Mesodermal cell (in vitro differentiated cells): Measurements from ENCODE around the gene PITRM1.
A peak's percentile ranks its signal among the peaks of the same experiment; 100 is the strongest.

Experiments used
- H3K27ac ChIP-seq: 2 replicates; pipeline ENCODE4 v1.7.0; 2013; ENCODE audit warnings: mild to moderate bottlenecking, low read depth, low read length, moderate library complexity; ENCODE audit not compliant: severe bottlenecking
- H3K36me3 ChIP-seq: 2 replicates; pipeline ENCODE4 v1.7.1; 2013; ENCODE audit warnings: mild to moderate bottlenecking, low read length, moderate library complexity; ENCODE audit not compliant: control insufficient read depth, insufficient read depth
- H3K4me1 ChIP-seq: one replicate; pipeline ENCODE4 v1.7.1; 2013; ENCODE audit warnings: mild to moderate bottlenecking, low read length; ENCODE audit not compliant: insufficient read depth, control insufficient read depth, poor library complexity, severe bottlenecking
- H3K4me3 ChIP-seq: 2 replicates; pipeline ENCODE4 v1.7.0; 2013; ENCODE audit warnings: low read length, control low read depth, mild to moderate bottlenecking; ENCODE audit not compliant: insufficient read depth, poor library complexity, severe bottlenecking; ENCODE audit errors: extremely low read depth
- H3K9me3 ChIP-seq: 2 replicates; pipeline ENCODE4 v1.7.1; 2013; ENCODE audit warnings: mild to moderate bottlenecking, low read length, moderate library complexity; ENCODE audit not compliant: control insufficient read depth
- WGBS, 2 experiments: methylation state at CpG; one replicate each; pipeline ENCODE4 v1.1.5; 2013; ENCODE audit warnings: missing lambda C conversion rate in 2 of 2; ENCODE audit not compliant: insufficient coverage in 2 of 2; 5-methylcytosine and 5-hydroxymethylcytosine counted together

Gene PITRM1

GRCh38 chr10:3100093-3100792 is 72.3 kb downstream of the PITRM1 start:
- WGBS, 2 experiments = 92 to 95% methylated on average over 10 to 15 of the region's 19 CpGs
- H3K4me1 ChIP-seq = peaks cover 32% of the 10 kb centered on the region
- H3K4me3 ChIP-seq = no peak overlapping the region
- H3K27ac ChIP-seq = peak overlapping the region; percentile 16
- no peaks in the 10 kb centered on the region for H3K9me3 ChIP-seq
- peaks cover 81% of the 10 kb centered on the region for H3K36me3 ChIP-seq

GRCh38 chr10:3099291-3100092 is 73.1 kb downstream of the PITRM1 start:
- Histone ChIP-seq H3K4me1 (peaks cover 32% of the 10 kb centered on the region), H3K4me3 (no peak overlapping the region), H3K9me3 (no peaks in the 10 kb centered on the region), H3K36me3 (peaks cover 73% of the 10 kb centered on the region), H3K27ac (no peak overlapping the region)
- WGBS, 2 experiments = 91 to 94% methylated on average over 11 to 19 of the region's 22 CpGs

GRCh38 chr10:3098689-3099088 is 73.9 kb downstream of the PITRM1 start:
- Histone ChIP-seq H3K36me3 (peaks cover 65% of the 10 kb centered on the region), H3K4me1 (peaks cover 41% of the 10 kb centered on the region), H3K4me3 (no peak overlapping the region), H3K27ac (no peak overlapping the region), H3K9me3 (no peaks in the 10 kb centered on the region)
- WGBS, 2 experiments = 88 to 94% methylated on average over 8 of the region's 11 CpGs

GRCh38 chr10:3097160-3097559 is 75.4 kb downstream of the PITRM1 start:
- H3K4me1 ChIP-seq = peaks cover 54% of the 10 kb centered on the region
- peak overlapping the region; percentile 23 for H3K27ac ChIP-seq
- peaks cover 64% of the 10 kb centered on the region for H3K36me3 ChIP-seq
- no peaks in the 10 kb centered on the region for H3K9me3 ChIP-seq
- WGBS, 2 experiments = 91 to 100% methylated on average over 4 of the region's 9 CpGs
- no peak overlapping the region for H3K4me3 ChIP-seq

GRCh38 chr10:3096149-3096548 is 76.4 kb downstream of the PITRM1 start:
- WGBS, 2 experiments = 90 to 91% methylated on average over 13 to 16 of the region's 16 CpGs
- H3K4me3 ChIP-seq = no peak overlapping the region
- H3K36me3 ChIP-seq = peaks cover 64% of the 10 kb centered on the region
- peak overlapping the region; percentile 100 for H3K27ac ChIP-seq
- H3K4me1 ChIP-seq = peaks cover 64% of the 10 kb centered on the region
- no peaks in the 10 kb centered on the region for H3K9me3 ChIP-seq

GRCh38 chr10:3095373-3096139 is 77.0 kb downstream of the PITRM1 start:
- Histone ChIP-seq H3K27ac (peak overlapping the region; percentile 100), H3K4me3 (no peak overlapping the region), H3K9me3 (no peaks in the 10 kb centered on the region), H3K4me1 (peaks cover 69% of the 10 kb centered on the region), H3K36me3 (peaks cover 64% of the 10 kb centered on the region)
- 27 to 37% methylated on average over 14 of the region's 17 CpGs for WGBS, 2 experiments

- H3K4me3 ChIP-seq = no peak overlapping the region
- peaks cover 78% of the 10 kb centered on the region for H3K4me1 ChIP-seq
- H3K36me3 ChIP-seq = peaks cover 64% of the 10 kb centered on the region
- H3K9me3 ChIP-seq = no peaks in the 10 kb centered on the region
- peak overlapping the region; percentile 100 for H3K27ac ChIP-seq
- WGBS, 2 experiments = 53 to 54% methylated on average over 4 to 5 of the region's 5 CpGs
Measured at GRCh38 chr10:3094609-3095036, 78.0 kb downstream of the PITRM1 start.

GRCh38 chr10:3093996-3094395 is 78.6 kb downstream of the PITRM1 start:
- Histone ChIP-seq H3K27ac (peak overlapping the region; percentile 100), H3K36me3 (peaks cover 61% of the 10 kb centered on the region), H3K4me3 (no peak overlapping the region), H3K4me1 (peaks cover 77% of the 10 kb centered on the region), H3K9me3 (no peaks in the 10 kb centered on the region)
- WGBS, 2 experiments = 83 to 94% methylated on average over 1 to 3 of the region's 5 CpGs

- H3K27ac ChIP-seq = peak overlapping the region; percentile 78
- H3K4me1 ChIP-seq = peaks cover 78% of the 10 kb centered on the region
- 96 to 98% methylated on average over 4 of the region's 5 CpGs for WGBS, 2 experiments
- H3K9me3 ChIP-seq = no peaks in the 10 kb centered on the region
- H3K36me3 ChIP-seq = peaks cover 59% of the 10 kb centered on the region
- H3K4me3 ChIP-seq = no peak overlapping the region
Measured at GRCh38 chr10:3091921-3092320, 80.7 kb downstream of the PITRM1 start.

- Histone ChIP-seq H3K4me1 (peaks cover 78% of the 10 kb centered on the region), H3K36me3 (peaks cover 66% of the 10 kb centered on the region), H3K4me3 (no peak overlapping the region), H3K9me3 (no peaks in the 10 kb centered on the region), H3K27ac (peak overlapping the region; percentile 78)
- 61 to 78% methylated on average over 11 to 16 of the region's 17 CpGs for WGBS, 2 experiments
Measured at GRCh38 chr10:3090914-3091787, 81.4 kb downstream of the PITRM1 start.
